GM18498 (cell line): ENCODE measurements around the gene ETS2.
A peak's percentile ranks its signal among the peaks of the same experiment; 100 is the strongest.
"Not testable (repeated sequence)": the region's sequence is repeated elsewhere in the genome, so short reads cannot be mapped to it uniquely, and the experiment has no call there.

Experiments used
- ATAC-seq: cut with Tn5 transposase; IDR thresholded peaks from one replicate; pipeline ENCODE4 v1.9.1; 2021; ENCODE audit warnings: mild to moderate bottlenecking, moderate library complexity; ENCODE audit not compliant: unreplicated experiment

The ETS2 gene

GRCh38 chr21:38833117-38833516, 27.4 kb downstream of the ETS2 start:
- ATAC-seq = no peak

- ATAC-seq = no peak
These were observed 29.0 kb downstream of the ETS2 start for GRCh38 chr21:38834725-38835124.

- ATAC-seq = no peak
These were observed 32.2 kb downstream of the ETS2 start for GRCh38 chr21:38837806-38838461.

GRCh38 chr21:38838598-38839327, 33.0 kb downstream of the ETS2 start:
- no peak for ATAC-seq

GRCh38 chr21:38839328-38840286, 33.9 kb downstream of the ETS2 start:
- ATAC-seq = no peak

GRCh38 chr21:38840456-38841300, 34.9 kb downstream of the ETS2 start:
- ATAC-seq = no peak

- no peak for ATAC-seq
These were observed 35.7 kb downstream of the ETS2 start for GRCh38 chr21:38841472-38841871.

GRCh38 chr21:38842079-38842478, 36.4 kb downstream of the ETS2 start:
- ATAC-seq = no peak

GRCh38 chr21:38843379-38843778, 37.6 kb downstream of the ETS2 start:
- ATAC-seq = no peak

- no peak for ATAC-seq
These were observed 38.2 kb downstream of the ETS2 start for GRCh38 chr21:38843806-38844503.

GRCh38 chr21:38845374-38845773, 39.6 kb downstream of the ETS2 start:
- ATAC-seq = not testable (repeated sequence)

- no peak for ATAC-seq
These were observed 41.8 kb downstream of the ETS2 start for GRCh38 chr21:38847556-38847955.

- no peak for ATAC-seq
These were observed 42.5 kb downstream of the ETS2 start for GRCh38 chr21:38848187-38848609.

GRCh38 chr21:38849776-38850175, 44.0 kb downstream of the ETS2 start:
- no peak for ATAC-seq

- no peak for ATAC-seq
These were observed 44.7 kb downstream of the ETS2 start for GRCh38 chr21:38850277-38850951.

- no peak for ATAC-seq
These were observed 45.4 kb downstream of the ETS2 start for GRCh38 chr21:38851101-38851500.

GRCh38 chr21:38852278-38852677, 46.5 kb downstream of the ETS2 start:
- ATAC-seq = no peak

GRCh38 chr21:38852708-38853107, 47.0 kb downstream of the ETS2 start:
- no peak for ATAC-seq

GRCh38 chr21:38853421-38853919, 47.7 kb downstream of the ETS2 start:
- ATAC-seq = peak; percentile 53
